ENCODE measurements around the gene GSTM1. TPM values are rescaled to one million over a fixed set of nuclear protein-coding genes. Genes with fewer than 3 reads are reported as not detected.

Gene GSTM1
- total and polyA plus RNA-seq, 2 of the 8 experiments (the other 6 are each of a cell fraction or from before 2014, with no cell fraction given), result 16.7 to 42.5 TPM

GRCh38 chr1:109730666-109731065 is 43.0 kb downstream of the GSTM1 start:
- Histone ChIP-seq H3K23me2 (ENCODE audit: low read depth, low read length) (no peaks in the 10 kb centered on the region), H2BK120ac (replicated peaks; ENCODE audit: low read depth, low read length) (no peak overlapping the region), H2BK12ac (ENCODE audit: low read depth, low read length) (no peak overlapping the region), H3K4me3 (ENCODE audit: extremely low read depth in 1 of 4, insufficient read depth in 2 of 4, low read depth in 3 of 4, low read length in 4 of 4) (no peak overlapping the region), H3K4me1 (replicated peaks in 1 of 4; ENCODE audit: control insufficient read depth in 3 of 4, insufficient read depth in 4 of 4, low read length in 3 of 4) (no peaks in the 10 kb centered on the region), H3K9ac (replicated peaks in 1 of 4; ENCODE audit: extremely low read depth in 1 of 4, low read depth in 3 of 4, low read length in 3 of 4) (no peak overlapping the region), H4K5ac (ENCODE audit: insufficient read length, low read depth, low read length) (no peak overlapping the region), H3K18ac (ENCODE audit: extremely low read depth, low read length) (no peak overlapping the region), H2BK15ac (ENCODE audit: low read length) (no peak overlapping the region), H3K4ac (replicated peaks; ENCODE audit: insufficient read length, low read depth, low read length) (no peak overlapping the region), H3K79me2 (ENCODE audit: control insufficient read depth in 1 of 2, insufficient read depth in 2 of 2, low read length in 2 of 2) (no peaks in the 10 kb centered on the region), H4K91ac (replicated peaks; ENCODE audit: insufficient read length, low read length) (no peak overlapping the region), H3K36me3 (ENCODE audit: control insufficient read depth in 2 of 4, insufficient read depth in 4 of 4, low read length in 3 of 4) (no peaks in the 10 kb centered on the region), H3K27me3 (replicated peaks in 1 of 4; ENCODE audit: control insufficient read depth in 3 of 4, extremely low read depth in 1 of 4, insufficient read depth in 3 of 4, low read length in 3 of 4) (peaks cover 0 to 2% (median 0%) of the 10 kb centered on the region in 4 experiments; a peak in 1 of 7 replicates), H3K9me3 (ENCODE audit: insufficient read depth in 2 of 2, low read depth in 1 of 2, low read length in 1 of 2) (peaks cover 7% of the 10 kb centered on the region in 2 experiments), H3K79me1 (ENCODE audit: low read depth, low read length) (no peaks in the 10 kb centered on the region), H2AK5ac (ENCODE audit: low read depth, low read length) (no peak overlapping the region), H3K56ac (replicated peaks; ENCODE audit: insufficient read length, low read depth, low read length) (no peak overlapping the region), H2AFZ (ENCODE audit: low read length) (no peak overlapping the region), H3K14ac (ENCODE audit: insufficient read length) (no peak overlapping the region), H4K20me1 (replicated peaks in 1 of 2; ENCODE audit: control insufficient read depth in 1 of 2, insufficient read depth in 2 of 2, low read length in 2 of 2) (no peaks in the 10 kb centered on the region), H4K8ac (ENCODE audit: extremely low read depth, insufficient read depth, low read length) (no peak overlapping the region), H3K4me2 (ENCODE audit: insufficient read depth in 1 of 2, low read depth in 2 of 2, low read length in 2 of 2) (no peak overlapping the region), H3K23ac (ENCODE audit: insufficient read length) (no peak overlapping the region), H3K27ac (ENCODE audit: low read depth, low read length) (no peak overlapping the region), H2BK20ac (ENCODE audit: low read length) (no peak overlapping the region), H2BK5ac (ENCODE audit: low read depth, low read length) (no peak overlapping the region)
- DNase-seq (ENCODE audit: low read depth in 1 of 2, low spot score in 2 of 2) (no peak), FAIRE-seq (no peak)
- 92% methylated on average over 6 of the region's 6 CpGs; no CpG with 5 or more reads in 1 of the 2 experiments for WGBS, 2 experiments (ENCODE audit: extremely low coverage in 1 of 2, insufficient coverage in 1 of 2, insufficient read length in 1 of 2, insufficient replicate concordance in 2 of 2, low coverage in 1 of 2, low lambda C conversion rate in 2 of 2, missing lambda C conversion rate in 1 of 2)
- ChIA-PET CTCF (ENCODE audit: partially characterized antibody) (interaction anchor here (2.6 kb wide), 1 partner anchor 90 kb away, joined by 7 read pairs; no protein-coding TSS in a partner anchor), POLR2A (ENCODE audit: partially characterized antibody) (no interaction called here)
- TF ChIP-seq TCF12 (IDR thresholded peaks at IDR 0.05; ENCODE audit: low read depth, low read length) (peak; percentile 42; the same call in 1 of the 2 replicates), RXRA (IDR thresholded peaks at IDR 0.05; ENCODE audit: insufficient read depth, low read depth, low read length) (no peak)
